Mesenteric fat pad (tissue), 1 donor: ENCODE measurements around the gene TNS2. TPM values are rescaled to one million over a fixed set of nuclear protein-coding genes. Genes with fewer than 3 reads are reported as not detected.
"Not testable (repeated sequence)": the region's sequence is repeated elsewhere in the genome, so short reads cannot be mapped to it uniquely, and the experiment has no call there.

Source experiments
- DNase-seq: peaks from one replicate; pipeline ENCODE4 v3.0.0-alpha.2; 2020; ENCODE audit warnings: low spot score
- microRNA-seq: library from miRNA; unstranded; fragments of <30 nt; microRNA quantifications from one replicate; pipeline ENCODE4 v1.2.0, GENCODE V29; 2020; ENCODE audit warnings: borderline number of aligned reads
- total RNA-seq: library from RNA; stranded (reverse); fragmentation: NEBNext Ultra II Directional; extraction: Animal tissue kit (Norgen Biotek cat#: 25700); gene quantifications from one replicate; pipeline ENCODE4 v1.2.1, GENCODE V29; 2021
- donor health status: DM: yes; HTN: yes; CAD: no.

TNS2 gene
- total RNA-seq, 1 donor from 2014 or later: 210 TPM

DNA sequence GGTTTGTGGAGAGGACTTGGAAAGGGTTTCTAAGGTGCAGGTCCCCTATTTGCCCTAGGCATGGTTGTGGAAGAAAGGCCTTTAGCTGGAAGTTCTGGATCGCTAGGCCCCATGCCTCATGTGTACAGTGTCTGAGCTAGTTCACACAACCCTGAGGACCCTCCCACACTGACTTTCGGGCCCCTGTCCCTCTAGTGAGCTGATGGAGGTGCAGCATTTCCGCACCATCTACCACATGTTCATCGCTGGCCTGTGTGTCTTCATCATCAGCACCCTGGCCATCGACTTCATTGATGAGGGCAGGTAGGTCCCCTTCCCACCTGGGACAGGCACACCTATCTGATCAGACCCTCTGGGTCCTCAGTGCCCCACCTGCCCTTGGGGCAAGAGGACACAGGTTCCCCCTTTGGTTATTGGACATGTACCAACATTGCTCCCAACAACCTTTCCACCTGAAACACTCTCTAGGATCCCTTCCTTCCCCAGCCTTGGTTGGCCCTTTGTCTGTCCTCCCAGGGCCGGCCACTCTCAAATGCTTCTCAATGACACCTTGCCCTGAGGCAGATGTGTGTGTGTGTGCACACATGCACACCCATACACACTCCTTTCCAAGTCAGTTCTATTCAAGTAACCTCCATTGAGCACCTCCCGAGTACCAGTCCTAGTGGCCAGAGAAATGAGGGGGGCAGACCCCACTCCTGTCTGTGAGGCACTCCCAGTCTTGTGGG, 56.0 kb downstream of the TNS2 start:
- peak; percentile 84 for DNase-seq

DNA sequence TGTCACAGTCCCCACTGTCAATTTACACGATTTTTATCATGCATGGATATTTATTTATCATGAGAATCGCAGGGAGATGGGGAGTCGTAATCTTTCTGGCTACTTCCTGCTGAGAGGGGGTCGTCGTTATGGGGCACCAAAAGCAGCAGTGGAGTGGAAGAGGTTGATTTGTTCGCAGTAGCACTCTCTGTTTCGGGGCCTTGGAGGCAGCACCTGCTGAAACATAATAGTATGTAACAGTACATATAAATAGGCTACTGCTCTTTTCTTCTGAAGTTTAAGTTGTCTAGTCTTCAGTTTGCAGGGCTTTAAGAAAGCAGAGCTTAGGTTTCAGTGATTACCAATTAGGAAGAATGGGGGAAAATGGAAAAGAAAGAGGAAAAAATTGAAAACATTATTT, 57.3 kb downstream of the TNS2 start:
- DNase-seq: peak; percentile 12

DNA sequence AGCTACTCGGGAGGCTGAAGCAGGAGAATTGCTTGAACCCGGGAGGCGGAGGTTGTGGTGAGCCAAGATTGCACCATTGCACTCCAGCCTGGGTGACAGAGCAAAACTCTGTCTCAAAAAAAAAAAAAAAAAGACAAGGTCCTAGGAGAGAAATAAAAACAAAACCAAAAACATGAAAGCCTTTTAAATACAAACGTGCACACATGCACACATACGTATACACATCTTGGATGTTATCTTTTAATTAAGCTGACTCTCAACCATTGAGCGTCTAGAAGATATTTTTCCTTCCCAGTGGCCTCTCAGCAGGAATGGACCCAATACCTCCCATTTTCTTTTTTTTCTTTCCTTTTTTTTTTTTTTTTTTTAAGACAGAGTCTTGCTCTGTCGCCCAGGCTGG, 62.6 kb downstream of the TNS2 start:
- DNase-seq: not testable (repeated sequence)

DNA sequence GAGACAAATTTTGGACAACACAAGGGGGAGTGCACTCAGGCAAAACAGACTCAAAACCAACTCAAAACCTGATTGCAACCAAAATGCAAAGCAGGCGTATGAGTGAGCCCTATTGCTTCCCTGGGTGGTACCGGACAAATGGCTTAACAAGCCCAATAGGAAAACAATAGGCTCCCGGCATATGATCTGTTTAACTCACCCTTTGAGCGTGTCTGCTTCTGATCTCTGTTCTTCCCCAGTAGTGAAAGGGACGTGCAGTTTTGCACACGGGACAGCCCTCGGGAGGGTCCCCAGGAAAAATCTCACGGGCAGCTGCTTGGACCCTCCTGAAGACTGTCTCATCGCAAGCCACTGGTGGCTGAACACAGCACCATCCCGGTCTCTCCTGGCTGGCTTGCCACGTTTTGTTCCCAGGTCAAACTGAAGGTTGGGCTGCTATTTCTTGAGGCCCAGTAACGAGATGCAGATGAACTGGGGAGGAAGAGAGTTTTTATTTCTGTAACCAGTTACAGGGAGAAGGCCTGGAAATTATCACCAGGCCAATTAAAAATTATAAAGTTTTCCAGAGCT, 63.4 kb downstream of the TNS2 start:
- peak; percentile 18 for DNase-seq

- DNase-seq: no peak
Observed at GRCh38 chr12:53113951-53114350, 64.1 kb downstream of the TNS2 start.

Small RNA genes lying within 50 kb of the gene (microRNA-seq; reads per million reads assigned to microRNA genes)
- gene MIR6757: 2.2 reads per million

Other genes starting within 250 kb of the TNS2 start
- not detected for gene KRT4, start 235.9 kb upstream of the TNS2 start, total RNA-seq
- gene KRT79, start 215.8 kb upstream of the TNS2 start, total RNA-seq: 2.4 TPM
- gene KRT78, start 201.1 kb upstream of the TNS2 start, total RNA-seq: not detected
- gene KRT8, start 145.0 kb upstream of the TNS2 start, total RNA-seq: 5.7 TPM
- gene KRT18, start 100.9 kb upstream of the TNS2 start, total RNA-seq: 4.6 TPM
- 393 TPM for gene EIF4B, start 43.6 kb upstream of the TNS2 start, total RNA-seq
- gene SPRYD3, start 29.3 kb downstream of the TNS2 start, total RNA-seq: 46.2 TPM
- gene IGFBP6, start 47.6 kb downstream of the TNS2 start, total RNA-seq: 195 TPM
- not detected for gene SOAT2, start 53.4 kb downstream of the TNS2 start, total RNA-seq
- 39.7 TPM for gene ZNF740, start 130.7 kb downstream of the TNS2 start, total RNA-seq
- 296 TPM for gene CSAD, start 130.9 kb downstream of the TNS2 start, total RNA-seq
- 2.3 TPM for gene ITGB7, start 157.2 kb downstream of the TNS2 start, total RNA-seq
- gene RARG, start 182.1 kb downstream of the TNS2 start, total RNA-seq: 18.0 TPM
- 0.67 TPM for gene ESPL1, start 218.2 kb downstream of the TNS2 start, total RNA-seq
- 371 TPM for gene PFDN5, start 245.5 kb downstream of the TNS2 start, total RNA-seq
- 41.4 TPM for gene MYG1, start 249.6 kb downstream of the TNS2 start, total RNA-seq